CD4-positive, alpha-beta T cell treated with Interleukin-4 for 1 hour (primary cell): ENCODE results near the gene RFC3.

Experiments
- DNase-seq, 2 donors: peaks; one replicate each; pipeline ENCODE4 v3.0.0-alpha.2; 2020 to 2022

The RFC3 gene

GRCh38 chr13:33868343-33868994 is 50.5 kb downstream of the RFC3 start:
- DNase-seq = no peak

DNA sequence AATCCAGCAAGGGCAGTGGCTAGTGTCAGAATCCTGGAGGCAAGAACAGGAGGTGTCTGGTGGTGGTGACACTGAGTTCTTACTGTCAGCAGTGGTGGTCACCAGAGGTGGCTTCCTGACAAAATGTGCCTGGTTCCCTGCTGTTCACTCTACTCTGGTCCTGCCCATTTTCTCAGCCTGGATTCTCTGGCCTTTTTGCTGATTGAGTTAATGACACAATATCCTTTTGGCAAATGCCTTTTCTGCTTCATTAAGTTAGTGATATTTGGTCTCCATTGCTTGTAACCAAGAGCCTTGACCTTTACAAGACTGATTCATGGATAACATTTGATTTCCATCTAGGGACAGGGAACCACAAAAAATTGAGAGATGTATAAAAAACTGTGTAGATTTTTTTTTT is 51.1 kb downstream of the RFC3 start:
- no peak for DNase-seq

GRCh38 chr13:33870046-33870668 is 52.2 kb downstream of the RFC3 start:
- DNase-seq = no peak

GRCh38 chr13:33871207-33872004 is 53.5 kb downstream of the RFC3 start:
- no peak for DNase-seq

DNA sequence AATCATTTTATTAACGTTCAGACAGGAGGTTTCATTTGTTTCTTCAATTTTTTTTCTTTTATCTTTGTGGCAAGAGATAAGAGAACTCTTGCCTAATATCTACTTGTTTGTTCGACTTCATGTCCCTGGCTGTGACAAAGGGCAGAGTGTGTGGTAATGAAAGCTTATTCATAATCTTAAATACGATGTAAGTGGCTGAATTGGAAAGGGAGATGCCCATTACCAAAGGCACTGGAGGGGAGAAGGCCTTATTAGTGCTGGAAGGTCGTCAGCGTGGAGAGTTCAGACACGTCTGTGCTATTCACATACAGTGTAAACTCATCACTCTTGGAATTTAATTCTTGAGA is 54.0 kb downstream of the RFC3 start:
- no peak for DNase-seq

GRCh38 chr13:33873251-33873908 is 55.4 kb downstream of the RFC3 start:
- DNase-seq = no peak

DNA sequence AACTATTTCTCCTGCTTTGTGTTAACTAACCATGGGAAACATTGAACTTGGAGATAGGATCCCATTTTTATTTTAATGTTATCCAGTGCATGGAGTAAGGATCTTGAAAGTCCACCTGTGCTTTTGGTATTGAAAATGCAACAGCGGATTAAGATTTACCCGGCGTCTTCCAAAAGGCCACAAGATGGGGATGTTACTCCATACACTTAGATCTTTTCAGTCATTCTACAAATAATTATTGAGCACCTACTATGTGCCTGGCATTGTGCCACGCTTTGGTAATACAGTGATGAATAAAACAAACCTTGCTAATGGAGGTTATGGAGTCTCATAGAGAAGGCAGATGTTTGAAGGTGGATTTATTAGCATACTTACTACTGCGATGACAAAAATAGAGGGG is 56.9 kb downstream of the RFC3 start:
- DNase-seq = no peak

- DNase-seq = no peak
Measured at GRCh38 chr13:33875618-33876401, 57.9 kb downstream of the RFC3 start.

DNA sequence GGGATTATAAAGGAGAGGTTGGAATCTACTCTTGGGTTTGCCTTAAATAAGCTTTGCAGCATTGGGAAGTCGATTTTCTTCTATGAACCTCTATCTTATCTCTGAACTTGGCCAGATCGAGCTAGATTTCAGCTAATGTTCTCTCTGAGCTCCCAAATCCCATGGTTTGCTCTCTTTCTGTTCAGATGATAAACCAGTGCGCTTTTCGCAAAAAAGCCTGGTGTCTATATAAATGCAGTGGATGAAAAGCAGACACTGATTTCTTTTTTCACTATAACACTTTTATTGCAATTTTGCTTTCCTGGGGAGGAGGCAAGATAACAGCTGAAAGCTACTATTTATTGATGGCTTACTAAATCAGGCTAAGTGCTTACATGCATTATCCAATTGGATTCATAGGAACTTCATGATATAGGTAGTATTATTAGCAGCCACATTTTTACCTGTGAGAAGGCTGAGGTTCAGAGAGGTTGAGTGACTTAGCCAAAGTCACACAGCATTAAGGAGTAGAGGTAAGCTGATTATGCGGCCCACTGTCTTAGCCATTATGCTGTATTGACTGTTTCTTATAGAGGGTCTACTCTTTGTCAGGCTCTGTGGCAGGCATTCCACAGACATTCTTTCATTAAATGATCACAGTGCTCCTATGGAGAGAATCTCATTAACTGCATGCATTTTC is 58.9 kb downstream of the RFC3 start:
- no peak for DNase-seq

DNA sequence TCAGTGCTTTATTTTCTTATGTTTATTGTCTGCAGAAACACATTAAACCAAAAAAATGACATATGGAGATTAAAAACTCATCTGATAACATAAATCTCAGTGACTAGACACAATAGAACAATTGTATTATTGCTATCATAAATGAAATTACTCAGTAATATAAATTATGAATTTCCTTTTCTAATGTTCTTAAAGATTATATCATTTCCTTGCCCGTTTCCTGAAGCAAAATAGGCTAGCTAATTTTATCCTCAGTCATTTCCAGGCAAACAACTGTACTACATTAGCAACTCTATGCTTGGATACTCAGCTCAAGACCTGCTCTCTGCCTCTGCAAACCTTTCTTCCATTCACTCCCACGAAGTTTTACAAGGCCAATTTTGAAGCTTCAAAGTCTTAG is 61.2 kb downstream of the RFC3 start:
- no peak for DNase-seq

DNA sequence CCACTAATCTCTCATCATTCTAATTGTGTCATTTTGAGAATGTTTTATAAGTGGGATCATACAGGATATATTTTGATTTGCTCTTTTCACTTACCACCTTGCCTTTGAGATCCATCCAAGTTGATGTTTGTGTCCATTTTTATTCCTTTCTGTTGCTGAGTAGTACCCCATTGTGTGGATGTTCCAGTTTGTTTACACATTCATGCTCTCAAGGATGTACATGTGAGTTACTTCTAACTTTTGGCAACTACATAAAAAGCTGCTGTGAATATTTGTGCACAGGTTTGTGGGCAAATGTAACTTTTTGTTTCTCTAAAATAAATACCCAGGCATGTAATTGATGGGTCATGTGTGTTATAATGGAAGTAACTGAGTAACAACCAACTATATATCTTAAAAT is 64.9 kb downstream of the RFC3 start:
- DNase-seq = no peak

DNA sequence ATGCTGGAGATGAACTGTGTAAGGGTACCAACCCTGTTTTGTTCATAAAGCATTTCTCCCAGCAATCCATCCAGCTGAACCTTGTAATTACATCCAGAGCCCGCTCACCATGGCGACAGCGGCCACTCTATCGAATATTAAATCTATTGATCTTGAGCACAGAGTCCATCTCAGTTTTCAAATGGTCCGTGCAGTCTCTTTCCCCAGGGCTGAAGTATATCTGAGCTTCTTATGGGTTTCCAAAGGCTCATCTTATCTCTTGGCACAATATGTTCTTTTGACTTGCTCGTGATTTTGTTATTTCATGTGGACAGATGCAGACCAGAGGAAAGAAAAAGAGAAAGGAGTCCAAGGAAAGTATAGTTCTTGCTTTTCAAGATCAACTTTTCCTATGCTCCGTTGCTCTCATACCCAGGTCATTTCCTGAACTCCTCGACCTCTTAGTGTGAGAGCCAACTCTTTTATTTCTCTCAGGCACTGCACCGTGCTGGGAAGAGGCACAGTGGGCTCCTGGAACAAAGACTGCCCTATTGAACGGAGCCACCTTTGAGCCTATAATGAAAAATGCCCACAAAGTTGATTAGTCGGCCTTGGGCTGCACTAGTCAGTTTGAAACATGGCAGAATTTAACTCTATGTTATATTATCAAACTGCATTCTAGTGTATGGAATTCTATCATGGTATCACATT is 66.7 kb downstream of the RFC3 start:
- DNase-seq = no peak
